Lower lobe of right lung (tissue), 2 donors: ENCODE data around the gene AFAP1L1. TPM values are rescaled to one million over a fixed set of nuclear protein-coding genes. Genes with fewer than 3 reads are reported as not detected.

Experiments used
- ATAC-seq, 2 donors: fragments of 200-7000 bp; cut with Tn5 transposase; one replicate each; pipeline ENCODE4 v1.9.1; 2020 to 2022; ENCODE audit warnings: mild to moderate bottlenecking in 2 of 2, moderate library complexity in 2 of 2
- DNase-seq: peaks from one replicate; pipeline ENCODE4 v3.0.0-alpha.2; 2020
- H3K27ac ChIP-seq: fragments of 200-600 bp; one replicate; pipeline ENCODE4 v1.8.0; 2022
- H3K27me3 ChIP-seq: fragments of 200-600 bp; one replicate; pipeline ENCODE4 v1.8.0; 2022; ENCODE audit warnings: low read depth
- H3K36me3 ChIP-seq: fragments of 200-600 bp; one replicate; pipeline ENCODE4 v1.8.0; 2022; ENCODE audit warnings: mild to moderate bottlenecking
- H3K4me1 ChIP-seq: fragments of 200-600 bp; one replicate; pipeline ENCODE4 v1.8.0; 2022
- H3K4me3 ChIP-seq: fragments of 200-600 bp; one replicate; pipeline ENCODE4 v1.8.0; 2022; ENCODE audit warnings: mild to moderate bottlenecking
- H3K9me3 ChIP-seq: fragments of 200-600 bp; one replicate; pipeline ENCODE4 v1.8.0; 2022
- intact Hi-C: fragments of 100-400 bp; cut with DNase I; formaldehyde crosslinking; loops from one replicate; pipeline ENCODE4 v1.11.0; 2022
- total RNA-seq: library from RNA; stranded (reverse); fragmentation: NEBNext Ultra II Directional; extraction: Animal tissue kit (Norgen Biotek cat#: 25700); gene quantifications from one replicate; pipeline ENCODE4 v1.2.1, GENCODE V29; 2021
- TF ChIP-seq, protein P1 (sequence below): fragments of 200-600 bp; IDR thresholded peaks from one replicate; pipeline ENCODE4 v1.8.0; 2022; ENCODE audit warnings: antibody characterized with exemption, mild to moderate bottlenecking
- donor health status: DM: no; HTN: yes; CAD: no; lungs with severe emphysema.

The AFAP1L1 gene
- total RNA-seq, 1 donor from 2014 or later: 26.6 TPM

DNA sequence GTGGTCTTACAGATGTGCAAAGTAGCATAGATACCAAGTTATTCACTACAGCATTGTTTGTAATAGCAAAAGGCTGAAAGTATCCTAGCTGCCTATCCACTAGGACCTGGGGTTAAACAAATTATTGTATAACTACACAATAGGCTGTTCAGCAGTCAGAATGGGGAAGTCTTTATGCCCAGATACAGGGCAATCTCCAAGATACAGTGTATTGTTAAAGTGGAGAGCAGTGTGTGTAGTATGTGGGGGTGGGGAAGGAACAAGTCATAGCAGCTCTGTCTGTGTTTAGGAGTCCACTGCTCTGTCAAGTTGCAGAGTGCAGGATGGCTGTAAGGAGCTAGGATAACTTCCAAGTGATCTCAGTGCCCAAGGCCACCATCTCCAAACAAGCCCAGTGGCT, 91.7 kb downstream of the AFAP1L1 start:
- no peak overlapping the region for H3K4me3 ChIP-seq
- no peaks in the 10 kb centered on the region for H3K9me3 ChIP-seq
- DNase-seq (no peak), ATAC-seq (no peak)
- TF ChIP-seq, protein P1, sequence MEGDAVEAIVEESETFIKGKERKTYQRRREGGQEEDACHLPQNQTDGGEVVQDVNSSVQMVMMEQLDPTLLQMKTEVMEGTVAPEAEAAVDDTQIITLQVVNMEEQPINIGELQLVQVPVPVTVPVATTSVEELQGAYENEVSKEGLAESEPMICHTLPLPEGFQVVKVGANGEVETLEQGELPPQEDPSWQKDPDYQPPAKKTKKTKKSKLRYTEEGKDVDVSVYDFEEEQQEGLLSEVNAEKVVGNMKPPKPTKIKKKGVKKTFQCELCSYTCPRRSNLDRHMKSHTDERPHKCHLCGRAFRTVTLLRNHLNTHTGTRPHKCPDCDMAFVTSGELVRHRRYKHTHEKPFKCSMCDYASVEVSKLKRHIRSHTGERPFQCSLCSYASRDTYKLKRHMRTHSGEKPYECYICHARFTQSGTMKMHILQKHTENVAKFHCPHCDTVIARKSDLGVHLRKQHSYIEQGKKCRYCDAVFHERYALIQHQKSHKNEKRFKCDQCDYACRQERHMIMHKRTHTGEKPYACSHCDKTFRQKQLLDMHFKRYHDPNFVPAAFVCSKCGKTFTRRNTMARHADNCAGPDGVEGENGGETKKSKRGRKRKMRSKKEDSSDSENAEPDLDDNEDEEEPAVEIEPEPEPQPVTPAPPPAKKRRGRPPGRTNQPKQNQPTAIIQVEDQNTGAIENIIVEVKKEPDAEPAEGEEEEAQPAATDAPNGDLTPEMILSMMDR: no peak
- H3K36me3 ChIP-seq: no peaks in the 10 kb centered on the region
- H3K27me3 ChIP-seq: no peaks in the 10 kb centered on the region
- peaks cover 18% of the 10 kb centered on the region for H3K4me1 ChIP-seq
- H3K27ac ChIP-seq: no peak overlapping the region
- intact Hi-C loops: loop anchor here (10.0 kb wide), 1 partner anchor 49 kb away; no protein-coding TSS in a partner anchor

DNA sequence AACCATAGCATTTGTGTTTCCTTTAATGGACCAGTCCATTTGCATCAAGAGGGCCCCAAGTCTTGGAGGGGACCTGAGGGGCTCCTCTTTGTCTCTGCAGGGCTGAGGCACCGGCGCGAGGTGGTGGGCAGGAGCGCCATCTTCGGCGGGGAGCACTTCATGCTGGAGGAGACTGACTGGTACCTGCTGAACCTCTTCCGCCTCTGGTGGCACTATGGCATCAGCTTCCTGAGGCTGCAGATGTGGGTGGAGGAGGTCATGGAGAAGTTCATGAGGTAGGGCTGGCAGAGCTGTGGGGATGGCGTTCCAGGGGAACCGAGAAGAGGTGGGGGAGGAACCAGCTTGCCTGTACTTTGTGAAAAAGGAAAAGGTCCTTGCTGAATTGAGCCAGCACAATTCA, 92.3 kb downstream of the AFAP1L1 start:
- no peaks in the 10 kb centered on the region for H3K36me3 ChIP-seq
- intact Hi-C loops: loop anchor here (10.0 kb wide), 1 partner anchor 49 kb away; no protein-coding TSS in a partner anchor
- no peaks in the 10 kb centered on the region for H3K27me3 ChIP-seq
- ATAC-seq (no peak), DNase-seq (no peak)
- H3K27ac ChIP-seq: no peak overlapping the region
- H3K4me1 ChIP-seq: peaks cover 13% of the 10 kb centered on the region
- H3K4me3 ChIP-seq: no peak overlapping the region
- TF ChIP-seq, protein P1: no peak
- H3K9me3 ChIP-seq: no peaks in the 10 kb centered on the region

DNA sequence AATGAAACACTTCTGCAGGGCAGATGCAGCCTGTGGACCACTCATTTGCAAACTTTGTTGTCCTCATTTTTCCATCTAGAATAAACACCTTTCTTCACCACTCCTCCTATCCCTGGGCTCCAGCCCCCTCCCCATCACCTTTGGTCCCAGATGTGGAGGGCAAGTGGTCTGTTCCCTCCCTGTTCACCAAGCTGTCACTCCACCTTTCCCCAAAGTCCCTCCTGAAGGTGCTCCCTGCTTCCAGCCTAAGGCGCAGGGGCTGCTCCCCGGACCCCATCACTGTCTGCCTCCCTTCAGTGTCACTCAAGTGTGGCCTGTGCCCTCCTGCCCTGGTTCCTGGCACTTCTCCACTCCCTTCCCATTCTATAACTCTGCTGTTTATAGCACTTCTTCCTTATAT, 93.1 kb downstream of the AFAP1L1 start:
- Histone ChIP-seq H3K36me3 (no peaks in the 10 kb centered on the region), H3K4me1 (peaks cover 11% of the 10 kb centered on the region), H3K27ac (no peak overlapping the region), H3K4me3 (no peak overlapping the region), H3K27me3 (no peaks in the 10 kb centered on the region), H3K9me3 (no peaks in the 10 kb centered on the region)
- no peak for DNase-seq
- TF ChIP-seq, protein P1: no peak
- intact Hi-C loops: loop anchor here (10.0 kb wide), 1 partner anchor 50 kb away; no protein-coding TSS in a partner anchor
- ATAC-seq: no peak

DNA sequence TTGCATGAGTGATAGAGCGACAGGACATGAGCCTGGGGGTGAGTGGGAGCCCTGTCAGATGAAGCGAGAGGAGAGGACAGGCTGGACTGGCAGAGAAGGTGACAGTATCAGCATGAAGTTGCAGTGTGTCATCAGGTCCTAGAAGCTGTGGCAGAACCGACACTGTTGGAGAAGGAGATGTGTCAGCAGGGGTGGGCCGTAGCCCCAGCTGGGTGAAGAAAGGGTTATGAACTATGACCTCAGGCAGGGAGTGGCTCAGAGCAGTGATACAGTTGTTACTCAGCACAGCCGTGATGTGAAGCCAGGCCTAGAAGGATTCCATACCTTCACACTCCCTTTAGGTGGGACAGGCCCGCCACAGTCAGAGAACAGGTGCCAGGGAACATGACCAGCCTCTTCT, 93.8 kb downstream of the AFAP1L1 start:
- no peak for DNase-seq
- intact Hi-C loops: loop anchor here (10.0 kb wide), 1 partner anchor 51 kb away; no protein-coding TSS in a partner anchor

DNA sequence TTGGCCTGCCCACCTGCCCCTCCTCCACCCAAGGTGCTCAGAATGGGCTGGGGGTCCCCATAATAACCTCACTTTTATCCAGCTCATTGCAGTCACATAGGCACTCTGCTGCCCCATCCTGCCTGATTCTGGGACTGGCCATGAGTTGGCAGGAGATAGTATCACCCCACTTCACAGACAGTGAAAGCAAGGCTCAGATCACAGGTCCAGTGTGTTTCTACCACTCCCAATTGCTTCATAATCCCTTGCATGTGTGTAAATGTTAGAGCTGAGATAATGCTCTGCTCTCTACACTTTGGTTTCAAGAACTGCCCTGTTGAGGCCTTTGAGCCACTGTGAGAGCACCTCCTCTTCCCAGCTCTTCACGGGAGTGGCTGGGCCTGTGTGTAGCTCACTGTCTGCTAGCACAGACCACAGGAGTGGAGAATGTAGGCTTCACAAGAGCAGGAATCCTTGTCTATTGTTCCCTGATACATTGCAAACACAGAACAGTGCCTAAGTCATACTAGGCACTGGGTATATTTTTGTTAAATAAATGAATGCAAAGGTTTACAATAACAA, 94.6 kb downstream of the AFAP1L1 start:
- ATAC-seq: no peak
- Histone ChIP-seq H3K27me3 (no peaks in the 10 kb centered on the region), H3K4me1 (no peaks in the 10 kb centered on the region), H3K27ac (no peak overlapping the region), H3K4me3 (no peak overlapping the region), H3K9me3 (no peaks in the 10 kb centered on the region), H3K36me3 (no peaks in the 10 kb centered on the region)
- TF ChIP-seq, protein P1: no peak
- no peak for DNase-seq
- intact Hi-C loops: loop anchor here (10.0 kb wide), 1 partner anchor 51 kb away; no protein-coding TSS in a partner anchor

More for the DNA sequence above, 93.8 kb downstream of the AFAP1L1 start:
- TF ChIP-seq, protein P1: no peak
- Histone ChIP-seq H3K9me3 (no peaks in the 10 kb centered on the region), H3K4me1 (peaks cover 4% of the 10 kb centered on the region), H3K4me3 (no peak overlapping the region), H3K27ac (no peak overlapping the region), H3K27me3 (no peaks in the 10 kb centered on the region), H3K36me3 (no peaks in the 10 kb centered on the region)
- no peak for ATAC-seq
